ENCODE data around the gene CSF2RB. TPM values are rescaled to one million over a fixed set of nuclear protein-coding genes. Genes with fewer than 3 reads are reported as not detected.
"Not testable (repeated sequence)": the region's sequence is repeated elsewhere in the genome, so short reads cannot be mapped to it uniquely, and the experiment has no call there.

CSF2RB gene
- total RNA-seq, 2 experiments from 2014 or later, result 0.04 TPM

DNA sequence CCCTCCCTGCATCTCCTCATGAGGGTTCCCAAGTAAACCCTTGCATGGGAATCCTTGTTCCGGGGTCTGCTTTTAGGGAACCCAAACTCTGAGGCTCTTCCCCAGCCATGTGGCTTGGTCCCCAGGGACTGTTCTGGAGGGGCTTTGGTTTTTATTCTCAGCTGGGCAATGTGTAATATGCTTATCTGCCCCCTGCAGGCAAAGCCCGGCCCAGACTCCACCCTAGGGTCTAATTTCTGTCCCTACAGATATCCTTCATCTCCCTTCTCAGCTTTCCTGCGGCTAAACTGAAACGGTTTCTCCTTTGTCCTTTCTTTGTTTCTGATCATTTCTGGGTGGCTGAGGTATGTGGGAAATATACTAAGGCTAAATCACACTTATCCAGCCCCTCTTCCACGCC, 68.7 kb downstream of the CSF2RB start:
- ChIA-PET POLR2A (no interaction called here), CTCF (interaction anchor here (0.6 to 1.5 kb wide), 4 partner anchors 63 to 201 kb away, joined by 3 to 5 read pairs (median 4); no protein-coding TSS in a partner anchor)

- POLR2A ChIA-PET, result no interaction called here
These were observed 71.9 kb downstream of the CSF2RB start for GRCh38 chr22:36985211-36985889.

GRCh38 chr22:36986242-36986821, 72.9 kb downstream of the CSF2RB start:
- CTCF ChIA-PET, result interaction anchor here (0.8 to 1.5 kb wide), 5 partner anchors 9 to 211 kb away, joined by 3 to 4 read pairs (median 3); no protein-coding TSS in a partner anchor
- POLR2A ChIA-PET, result no interaction called here

More at GRCh38 chr22:36985211-36985889, 71.9 kb downstream of the CSF2RB start:
- CTCF ChIA-PET, result interaction anchor here (1.2 kb wide), 1 partner anchor 228 kb away, joined by 3 read pairs; no protein-coding TSS in a partner anchor

GRCh38 chr22:36988075-36988832, 74.8 kb downstream of the CSF2RB start:
- ChIA-PET CTCF (interaction anchor here (0.8 to 1.3 kb wide), 3 partner anchors 10 to 212 kb away, joined by 3 to 4 read pairs (median 4); no protein-coding TSS in a partner anchor), POLR2A (no interaction called here)

GRCh38 chr22:36989012-36989411, 75.6 kb downstream of the CSF2RB start:
- POLR2A ChIA-PET, result not testable (repeated sequence)
- CTCF ChIA-PET, result interaction anchor here (1.3 kb wide), 1 partner anchor 11 kb away, joined by 4 read pairs; no protein-coding TSS in a partner anchor

Other genes starting within 250 kb of the CSF2RB start
- gene CACNG2, start 209.9 kb upstream of the CSF2RB start, total RNA-seq, result not detected
- gene IFT27, start 137.5 kb upstream of the CSF2RB start, total RNA-seq, result 10 to 100 TPM; 26.1 to 28.7 TPM
- not detected for gene PVALB, start 96.6 kb upstream of the CSF2RB start, total RNA-seq
- 1 to 10 TPM; 6.3 to 7.3 TPM for gene NCF4, start 52.6 kb upstream of the CSF2RB start, total RNA-seq
- 1 to 10 TPM; 5.0 to 6.0 TPM for gene TST, start 105.8 kb downstream of the CSF2RB start, total RNA-seq
- 10 to 100 TPM; 20.6 to 20.9 TPM for gene MPST, start 106.1 kb downstream of the CSF2RB start, total RNA-seq
- gene KCTD17, start 138.1 kb downstream of the CSF2RB start, total RNA-seq, result 10 to 100 TPM; 32.2 to 40.3 TPM
- 1 to 10 TPM in 1 of 2 experiments, under 1 TPM in 1; 0.88 to 1.1 TPM for gene TMPRSS6, start 196.1 kb downstream of the CSF2RB start, total RNA-seq
- 100 to 1,000 TPM; 288 to 289 TPM for gene IL2RB, start 236.3 kb downstream of the CSF2RB start, total RNA-seq